Stimulated activated naive CD8-positive, alpha-beta T cell treated with anti-CD3 and anti-CD28 coated beads, Interleukin-15, amount 100 ng/mL, for 72 hours (primary cell): ENCODE measurements around the gene CCDC149.

Experiments
- ATAC-seq: fragments of 150-1000 bp; cut with Tn5 transposase; 2 replicates; pipeline ENCODE4 v1.10.0; 2021; ENCODE audit warnings: mild to moderate bottlenecking, moderate library complexity
- DNase-seq, 2 donors: peaks; one replicate each; pipeline ENCODE4 v3.0.0; 2021 to 2022
- H3K27ac Mint-ChIP-seq, 2 donors: one replicate each; pipeline ENCODE4 v1.8.0; 2022; ENCODE audit warnings: mild to moderate bottlenecking in 2 of 2, mixed read lengths in 2 of 2, moderate library complexity in 2 of 2
- H3K27me3 Mint-ChIP-seq: one replicate; pipeline ENCODE4 v1.8.0; 2022; ENCODE audit warnings: mixed read lengths
- H3K4me1 Mint-ChIP-seq: one replicate; pipeline ENCODE4 v1.8.0; 2022; ENCODE audit warnings: mild to moderate bottlenecking, mixed read lengths
- H3K4me3 Mint-ChIP-seq, 2 donors: one replicate each; pipeline ENCODE4 v1.8.0; 2022; ENCODE audit warnings: mild to moderate bottlenecking in 2 of 2, mixed read lengths in 2 of 2, moderate library complexity in 1 of 2
- H3K9me3 Mint-ChIP-seq, 2 donors: one replicate each; pipeline ENCODE4 v1.8.0; 2022; ENCODE audit warnings: mixed read lengths in 2 of 2

The CCDC149 gene

GRCh38 chr4:24894846-24895245 is 18.0 kb downstream of the CCDC149 start:
- no peak for DNase-seq
- Mint-ChIP-seq H3K4me1 (no peaks in the 10 kb centered on the region), H3K4me3 (no peak overlapping the region), H3K27me3 (no peaks in the 10 kb centered on the region), H3K9me3 (no peaks in the 10 kb centered on the region), H3K27ac (no peak overlapping the region)
- no peak for ATAC-seq

- H3K27ac Mint-ChIP-seq = no peak overlapping the region
- no peak overlapping the region for H3K4me3 Mint-ChIP-seq
- H3K9me3 Mint-ChIP-seq = no peaks in the 10 kb centered on the region
- peaks cover 2% of the 10 kb centered on the region for H3K27me3 Mint-ChIP-seq
- DNase-seq (no peak), ATAC-seq (no peak)
- H3K4me1 Mint-ChIP-seq = no peaks in the 10 kb centered on the region
Measured at GRCh38 chr4:24894243-24894642, 18.6 kb downstream of the CCDC149 start.

GRCh38 chr4:24892778-24893177 is 20.1 kb downstream of the CCDC149 start:
- Mint-ChIP-seq H3K9me3 (no peaks in the 10 kb centered on the region), H3K4me3 (no peak overlapping the region), H3K27ac (no peak overlapping the region), H3K4me1 (no peaks in the 10 kb centered on the region), H3K27me3 (peaks cover 8% of the 10 kb centered on the region)
- ATAC-seq (no peak), DNase-seq (no peak)

- Mint-ChIP-seq H3K4me1 (no peaks in the 10 kb centered on the region), H3K27me3 (peaks cover 8% of the 10 kb centered on the region), H3K9me3 (no peaks in the 10 kb centered on the region), H3K27ac (no peak overlapping the region), H3K4me3 (no peak overlapping the region)
- DNase-seq (no peak), ATAC-seq (no peak)
Measured at GRCh38 chr4:24892278-24892677, 20.6 kb downstream of the CCDC149 start.

GRCh38 chr4:24890561-24891126 is 22.2 kb downstream of the CCDC149 start:
- peaks cover 8% of the 10 kb centered on the region for H3K27me3 Mint-ChIP-seq
- DNase-seq = no peak
- H3K4me3 Mint-ChIP-seq = no peak overlapping the region
- no peak overlapping the region for H3K27ac Mint-ChIP-seq
- no peak for ATAC-seq
- no peaks in the 10 kb centered on the region for H3K4me1 Mint-ChIP-seq
- H3K9me3 Mint-ChIP-seq = no peaks in the 10 kb centered on the region

- peaks cover 8% of the 10 kb centered on the region for H3K27me3 Mint-ChIP-seq
- H3K4me1 Mint-ChIP-seq = no peaks in the 10 kb centered on the region
- no peak overlapping the region for H3K27ac Mint-ChIP-seq
- H3K9me3 Mint-ChIP-seq = no peaks in the 10 kb centered on the region
- H3K4me3 Mint-ChIP-seq = no peak overlapping the region
- DNase-seq = no peak
- ATAC-seq = no peak
Measured at GRCh38 chr4:24889991-24890390, 22.9 kb downstream of the CCDC149 start.

- Mint-ChIP-seq H3K4me3 (no peak overlapping the region), H3K27me3 (peaks cover 8% of the 10 kb centered on the region), H3K9me3 (no peaks in the 10 kb centered on the region), H3K27ac (no peak overlapping the region), H3K4me1 (no peaks in the 10 kb centered on the region)
- no peak for DNase-seq
- ATAC-seq = no peak
Measured at GRCh38 chr4:24888475-24889344, 24.1 kb downstream of the CCDC149 start.

- Mint-ChIP-seq H3K27me3 (peaks cover 8% of the 10 kb centered on the region), H3K4me1 (no peaks in the 10 kb centered on the region), H3K27ac (no peak overlapping the region), H3K9me3 (no peaks in the 10 kb centered on the region), H3K4me3 (no peak overlapping the region)
- DNase-seq = no peak
- ATAC-seq = no peak
Measured at GRCh38 chr4:24887881-24888430, 24.9 kb downstream of the CCDC149 start.

- no peak overlapping the region for H3K27ac Mint-ChIP-seq
- DNase-seq (no peak), ATAC-seq (no peak)
- H3K4me3 Mint-ChIP-seq = no peak overlapping the region
- no peaks in the 10 kb centered on the region for H3K9me3 Mint-ChIP-seq
- no peaks in the 10 kb centered on the region for H3K4me1 Mint-ChIP-seq
- peaks cover 8% of the 10 kb centered on the region for H3K27me3 Mint-ChIP-seq
Measured at GRCh38 chr4:24886596-24886995, 26.2 kb downstream of the CCDC149 start.

- Mint-ChIP-seq H3K27ac (no peak overlapping the region), H3K9me3 (no peaks in the 10 kb centered on the region), H3K27me3 (peaks cover 8% of the 10 kb centered on the region), H3K4me1 (no peaks in the 10 kb centered on the region), H3K4me3 (no peak overlapping the region)
- DNase-seq (no peak), ATAC-seq (no peak)
Measured at GRCh38 chr4:24885342-24885741, 27.5 kb downstream of the CCDC149 start.

GRCh38 chr4:24884902-24885301 is 27.9 kb downstream of the CCDC149 start:
- Mint-ChIP-seq H3K4me1 (no peaks in the 10 kb centered on the region), H3K27ac (no peak overlapping the region), H3K4me3 (no peak overlapping the region), H3K27me3 (peaks cover 8% of the 10 kb centered on the region), H3K9me3 (no peaks in the 10 kb centered on the region)
- DNase-seq (no peak), ATAC-seq (no peak)

- no peak for DNase-seq
- H3K4me1 Mint-ChIP-seq = no peaks in the 10 kb centered on the region
- no peak for ATAC-seq
- no peak overlapping the region for H3K27ac Mint-ChIP-seq
- H3K9me3 Mint-ChIP-seq = no peaks in the 10 kb centered on the region
- H3K27me3 Mint-ChIP-seq = no peaks in the 10 kb centered on the region
- no peak overlapping the region for H3K4me3 Mint-ChIP-seq
Measured at GRCh38 chr4:24881508-24882196, 31.2 kb downstream of the CCDC149 start.

- DNase-seq = no peak
- H3K27me3 Mint-ChIP-seq = no peaks in the 10 kb centered on the region
- H3K4me1 Mint-ChIP-seq = no peaks in the 10 kb centered on the region
- H3K4me3 Mint-ChIP-seq = no peak overlapping the region
- H3K9me3 Mint-ChIP-seq = no peaks in the 10 kb centered on the region
- no peak overlapping the region for H3K27ac Mint-ChIP-seq
- ATAC-seq = no peak
Measured at GRCh38 chr4:24880186-24880585, 32.7 kb downstream of the CCDC149 start.

GRCh38 chr4:24878636-24879016 is 34.2 kb downstream of the CCDC149 start:
- Mint-ChIP-seq H3K9me3 (no peaks in the 10 kb centered on the region), H3K4me1 (no peaks in the 10 kb centered on the region), H3K27ac (no peak overlapping the region), H3K4me3 (no peak overlapping the region), H3K27me3 (no peaks in the 10 kb centered on the region)
- no peak for ATAC-seq
- DNase-seq = no peak

- Mint-ChIP-seq H3K9me3 (no peaks in the 10 kb centered on the region), H3K27ac (no peak overlapping the region), H3K4me3 (no peak overlapping the region), H3K27me3 (no peaks in the 10 kb centered on the region), H3K4me1 (no peaks in the 10 kb centered on the region)
- ATAC-seq (no peak), DNase-seq (no peak)
Measured at GRCh38 chr4:24877868-24878635, 34.8 kb downstream of the CCDC149 start.
